Neural cell (in vitro differentiated cells): ENCODE measurements around the gene CNTN4. TPM values are rescaled to one million over a fixed set of nuclear protein-coding genes. Genes with fewer than 3 reads are reported as not detected.
A peak's percentile ranks its signal among the peaks of the same experiment; 100 is the strongest.

Source experiments
- H2AFZ ChIP-seq: fragments of 200-600, 300-800 bp; sonication (generic), shearing (Covaris generic); 2 replicates; pipeline ENCODE4 v1.6.0; 2014; ENCODE audit warnings: low read depth, mild to moderate bottlenecking, antibody characterized with exemption, low read length, moderate library complexity
- H3F3A ChIP-seq: fragments of 200-600 bp; shearing (Covaris generic); 2 replicates; pipeline ENCODE4 v1.6.1; 2016; ENCODE audit warnings: mild to moderate bottlenecking, moderate library complexity, mixed read lengths, antibody characterized with exemption, low read length; ENCODE audit not compliant: insufficient read depth, poor library complexity, severe bottlenecking
- H3K27ac ChIP-seq: fragments of 200-600, 300-800 bp; sonication (generic), shearing (Covaris generic); 2 replicates; pipeline ENCODE4 v1.5.1; 2014; ENCODE audit warnings: mild to moderate bottlenecking, low read length, moderate library complexity
- H3K27me3 ChIP-seq: fragments of 300-800, 200-600 bp; sonication (generic), shearing (Covaris generic); 2 replicates; pipeline ENCODE4 v1.6.0; 2014; ENCODE audit warnings: mild to moderate bottlenecking, low read depth, low read length, moderate library complexity; ENCODE audit not compliant: insufficient read depth
- H3K36me3 ChIP-seq: fragments of 300-800, 200-600 bp; sonication (generic), shearing (Covaris generic); 2 replicates; pipeline ENCODE4 v1.5.1; 2014; ENCODE audit warnings: mild to moderate bottlenecking, antibody characterized with exemption, low read length, moderate library complexity; ENCODE audit not compliant: insufficient read depth
- H3K4me2 ChIP-seq: fragments of 300-800, 200-600 bp; sonication (generic), shearing (Covaris generic); 2 replicates; pipeline ENCODE4 v1.6.0; 2014; ENCODE audit warnings: mild to moderate bottlenecking, low read length
- H3K4me3 ChIP-seq: fragments of 300-800, 200-600 bp; sonication (generic), shearing (Covaris generic); 2 replicates; pipeline ENCODE4 v1.5.1; 2014; ENCODE audit warnings: mild to moderate bottlenecking, low read length, moderate library complexity
- H3K79me2 ChIP-seq: fragments of 200-600 bp; shearing (Covaris generic); replicated peaks from 2 replicates; pipeline ENCODE4 v1.6.0; 2014; ENCODE audit warnings: mild to moderate bottlenecking, low read length, moderate library complexity; ENCODE audit not compliant: insufficient read depth
- H3K9ac ChIP-seq: fragments of 300-800, 200-600 bp; sonication (generic), shearing (Covaris generic); 2 replicates; pipeline ENCODE4 v1.6.1; 2016; ENCODE audit warnings: mild to moderate bottlenecking, low read length, mixed read lengths
- H3K9me2 ChIP-seq: fragments of 200-600 bp; shearing (Covaris generic); 2 replicates; pipeline ENCODE4 v1.6.1; 2016; ENCODE audit warnings: mild to moderate bottlenecking, low read length, mixed read lengths; ENCODE audit not compliant: insufficient read depth
- H3K9me3 ChIP-seq: fragments of 200-600, 300-800 bp; sonication (generic), shearing (Covaris generic); 2 replicates; pipeline ENCODE4 v1.6.1; 2016; ENCODE audit warnings: mild to moderate bottlenecking, mixed run types, low read length, moderate library complexity, mixed read lengths
- H4K20me1 ChIP-seq: fragments of 200-600 bp; shearing (Covaris generic); 2 replicates; pipeline ENCODE4 v1.6.1; 2016; ENCODE audit warnings: mild to moderate bottlenecking, mixed run types; ENCODE audit not compliant: insufficient read depth
- EP300 ChIP-seq: fragments of 450-650 bp; conservative IDR thresholded peaks from 2 replicates; pipeline ENCODE4 v1.6.1; 2014; ENCODE audit warnings: antibody characterized with exemption, mild to moderate bottlenecking, moderate library complexity; ENCODE audit not compliant: poor library complexity, severe bottlenecking
- EZH2 ChIP-seq: fragments of 200-600, 300-800 bp; shearing (Covaris generic), sonication (generic); IDR thresholded peaks from 2 replicates; pipeline ENCODE4 v1.6.1; 2014; ENCODE audit warnings: antibody characterized with exemption, low read length, borderline replicate concordance, mild to moderate bottlenecking; ENCODE audit not compliant: insufficient read depth, poor library complexity, severe bottlenecking
- MXI1 ChIP-seq: fragments of 450-650 bp; conservative IDR thresholded peaks from 2 replicates; pipeline ENCODE4 v1.6.1; 2014; ENCODE audit warnings: antibody characterized with exemption, mild to moderate bottlenecking; ENCODE audit not compliant: poor library complexity, severe bottlenecking
- POLR2AphosphoS5 ChIP-seq: IDR thresholded peaks from 2 replicates; pipeline ENCODE4 v1.6.1; 2012
- RAD21 ChIP-seq: fragments of 450-650 bp; conservative IDR thresholded peaks from 2 replicates; pipeline ENCODE4 v1.6.1; 2014; ENCODE audit warnings: antibody characterized with exemption, mild to moderate bottlenecking, moderate library complexity
- SMC3 ChIP-seq: fragments of 450-650 bp; conservative IDR thresholded peaks from 2 replicates; pipeline ENCODE4 v1.6.1; 2014; ENCODE audit warnings: antibody characterized with exemption, mild to moderate bottlenecking, moderate library complexity; ENCODE audit not compliant: poor library complexity
- TAF1 ChIP-seq: IDR thresholded peaks from 2 replicates; pipeline ENCODE4 v1.6.1; 2012; ENCODE audit warnings: low read depth
- polyA minus RNA-seq: library from RNA; depleted of rRNA, polyadenylated mRNA; stranded (reverse); fragments of >200 nt; gene quantifications from 2 replicates; pipeline ENCODE4 v1.2.3, GENCODE V29; 2014
- polyA plus RNA-seq: library from polyadenylated mRNA; depleted of rRNA; stranded (reverse); fragments of >200 nt; gene quantifications from 2 replicates; pipeline ENCODE4 v1.2.3, GENCODE V29; 2014
- TF ChIP-seq, protein P1 (sequence below): IDR thresholded peaks from 2 replicates; pipeline ENCODE4 v1.6.1; 2012; ENCODE audit warnings: borderline replicate concordance
- TF ChIP-seq, protein P2 (sequence below): fragments of 450-650 bp; IDR thresholded peaks from 2 replicates; pipeline ENCODE4 v1.5.1; 2014; ENCODE audit warnings: antibody characterized with exemption, mild to moderate bottlenecking, moderate library complexity; ENCODE audit not compliant: poor library complexity, severe bottlenecking

CNTN4 gene
- 10.6 and 13.9 TPM in 2 replicates for polyA plus RNA-seq
- polyA minus RNA-seq = 23.6 and 24.1 TPM in 2 replicates

DNA sequence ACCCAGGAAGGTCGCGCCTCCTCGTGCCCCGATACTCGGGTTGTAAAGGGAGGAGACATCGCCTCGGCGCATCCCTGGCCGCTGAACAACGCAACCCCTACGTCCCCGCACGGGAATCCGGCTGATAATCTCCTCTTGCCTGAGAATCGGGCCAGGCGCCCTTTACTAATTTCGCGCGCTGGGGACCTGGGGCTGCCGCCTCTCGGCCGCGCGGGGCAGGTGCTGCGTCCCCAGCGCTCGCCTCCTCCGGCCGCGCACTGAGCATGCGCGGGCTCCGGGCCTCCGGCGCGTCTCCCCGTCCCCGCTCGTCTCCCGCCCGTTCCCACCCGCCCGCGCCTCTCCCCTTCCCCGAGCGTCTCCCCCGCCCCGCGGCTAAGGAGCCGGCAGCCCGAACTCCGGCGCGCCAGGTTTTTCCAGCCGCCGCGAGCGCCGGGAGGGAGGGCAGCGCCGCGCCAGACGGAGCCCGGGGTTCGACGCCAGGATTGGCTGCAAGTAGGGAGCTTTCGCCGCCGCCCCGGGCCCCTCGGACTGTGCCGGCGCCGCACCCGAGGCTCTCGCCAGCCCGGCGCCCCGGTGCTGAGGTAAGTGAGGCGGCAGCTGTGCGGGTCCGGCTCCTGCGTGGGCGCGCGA lies at the start of gene CNTN4:
Gene CNTN4, plus strand, starts transcription at position 469 of the 630 bp plus-strand sequence.
- TF ChIP-seq MXI1 = peak; percentile 64
- no peak for TF ChIP-seq EP300
- TF ChIP-seq, protein P1, sequence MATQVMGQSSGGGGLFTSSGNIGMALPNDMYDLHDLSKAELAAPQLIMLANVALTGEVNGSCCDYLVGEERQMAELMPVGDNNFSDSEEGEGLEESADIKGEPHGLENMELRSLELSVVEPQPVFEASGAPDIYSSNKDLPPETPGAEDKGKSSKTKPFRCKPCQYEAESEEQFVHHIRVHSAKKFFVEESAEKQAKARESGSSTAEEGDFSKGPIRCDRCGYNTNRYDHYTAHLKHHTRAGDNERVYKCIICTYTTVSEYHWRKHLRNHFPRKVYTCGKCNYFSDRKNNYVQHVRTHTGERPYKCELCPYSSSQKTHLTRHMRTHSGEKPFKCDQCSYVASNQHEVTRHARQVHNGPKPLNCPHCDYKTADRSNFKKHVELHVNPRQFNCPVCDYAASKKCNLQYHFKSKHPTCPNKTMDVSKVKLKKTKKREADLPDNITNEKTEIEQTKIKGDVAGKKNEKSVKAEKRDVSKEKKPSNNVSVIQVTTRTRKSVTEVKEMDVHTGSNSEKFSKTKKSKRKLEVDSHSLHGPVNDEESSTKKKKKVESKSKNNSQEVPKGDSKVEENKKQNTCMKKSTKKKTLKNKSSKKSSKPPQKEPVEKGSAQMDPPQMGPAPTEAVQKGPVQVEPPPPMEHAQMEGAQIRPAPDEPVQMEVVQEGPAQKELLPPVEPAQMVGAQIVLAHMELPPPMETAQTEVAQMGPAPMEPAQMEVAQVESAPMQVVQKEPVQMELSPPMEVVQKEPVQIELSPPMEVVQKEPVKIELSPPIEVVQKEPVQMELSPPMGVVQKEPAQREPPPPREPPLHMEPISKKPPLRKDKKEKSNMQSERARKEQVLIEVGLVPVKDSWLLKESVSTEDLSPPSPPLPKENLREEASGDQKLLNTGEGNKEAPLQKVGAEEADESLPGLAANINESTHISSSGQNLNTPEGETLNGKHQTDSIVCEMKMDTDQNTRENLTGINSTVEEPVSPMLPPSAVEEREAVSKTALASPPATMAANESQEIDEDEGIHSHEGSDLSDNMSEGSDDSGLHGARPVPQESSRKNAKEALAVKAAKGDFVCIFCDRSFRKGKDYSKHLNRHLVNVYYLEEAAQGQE = peak; percentile 30
- TF ChIP-seq, protein P2, sequence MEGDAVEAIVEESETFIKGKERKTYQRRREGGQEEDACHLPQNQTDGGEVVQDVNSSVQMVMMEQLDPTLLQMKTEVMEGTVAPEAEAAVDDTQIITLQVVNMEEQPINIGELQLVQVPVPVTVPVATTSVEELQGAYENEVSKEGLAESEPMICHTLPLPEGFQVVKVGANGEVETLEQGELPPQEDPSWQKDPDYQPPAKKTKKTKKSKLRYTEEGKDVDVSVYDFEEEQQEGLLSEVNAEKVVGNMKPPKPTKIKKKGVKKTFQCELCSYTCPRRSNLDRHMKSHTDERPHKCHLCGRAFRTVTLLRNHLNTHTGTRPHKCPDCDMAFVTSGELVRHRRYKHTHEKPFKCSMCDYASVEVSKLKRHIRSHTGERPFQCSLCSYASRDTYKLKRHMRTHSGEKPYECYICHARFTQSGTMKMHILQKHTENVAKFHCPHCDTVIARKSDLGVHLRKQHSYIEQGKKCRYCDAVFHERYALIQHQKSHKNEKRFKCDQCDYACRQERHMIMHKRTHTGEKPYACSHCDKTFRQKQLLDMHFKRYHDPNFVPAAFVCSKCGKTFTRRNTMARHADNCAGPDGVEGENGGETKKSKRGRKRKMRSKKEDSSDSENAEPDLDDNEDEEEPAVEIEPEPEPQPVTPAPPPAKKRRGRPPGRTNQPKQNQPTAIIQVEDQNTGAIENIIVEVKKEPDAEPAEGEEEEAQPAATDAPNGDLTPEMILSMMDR = peak; percentile 62
- TF ChIP-seq TAF1 = no peak
- TF ChIP-seq EZH2 = no peak
- TF ChIP-seq RAD21 = peak; percentile 63
- peak; percentile 74 for TF ChIP-seq SMC3
- no peak for TF ChIP-seq POLR2AphosphoS5
- H3K27me3 ChIP-seq = peaks cover 41% of the 10 kb centered on the region
- H3F3A ChIP-seq = peaks cover 2% of the 10 kb centered on the region
- H4K20me1 ChIP-seq = no peaks in the 10 kb centered on the region
- no peaks in the 10 kb centered on the region for H3K36me3 ChIP-seq
- H3K9ac ChIP-seq = peak within 1 kb of the TSS; percentile 62
- H3K9me2 ChIP-seq = no peaks in the 10 kb centered on the region
- peak within 1 kb of the TSS; percentile 58 for H2AFZ ChIP-seq
- H3K4me3 ChIP-seq = peak within 1 kb of the TSS; percentile 79
- peaks cover 3% of the 10 kb centered on the region for H3K79me2 ChIP-seq
- H3K4me2 ChIP-seq = peak within 1 kb of the TSS; percentile 29
- no peaks in the 10 kb centered on the region for H3K9me3 ChIP-seq
- no peak within 1 kb of the TSS for H3K27ac ChIP-seq

DNA sequence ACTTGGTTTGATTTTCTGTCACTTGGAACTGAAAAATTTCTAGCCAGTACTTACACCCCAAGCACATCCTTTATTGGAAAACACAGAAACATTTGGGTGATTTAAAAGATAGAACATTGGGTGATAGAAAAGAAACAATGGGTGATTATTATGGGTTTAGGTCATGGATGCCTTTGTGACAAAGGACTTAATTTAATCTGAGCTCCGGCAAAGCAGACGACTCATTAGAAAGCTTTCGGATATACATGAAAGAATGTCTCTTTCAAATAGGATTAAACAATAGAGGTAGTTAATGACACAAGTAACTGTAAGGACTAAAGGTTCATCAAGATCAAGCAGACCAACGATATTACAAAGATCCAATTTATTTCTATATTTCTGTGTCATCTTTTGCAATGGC lies 37.3 kb upstream of the CNTN4 start:
- H3K79me2 ChIP-seq = no peaks in the 10 kb centered on the region
- TF ChIP-seq EZH2 (no peak), TAF1 (no peak), MXI1 (no peak), EP300 (no peak), POLR2AphosphoS5 (no peak), SMC3 (no peak)
- TF ChIP-seq, protein P1 = no peak
- TF ChIP-seq, protein P2 = no peak
- no peak overlapping the region for H3K27ac ChIP-seq
- no peaks in the 10 kb centered on the region for H3K9me3 ChIP-seq
- H3K4me2 ChIP-seq = no peak overlapping the region
- no peaks in the 10 kb centered on the region for H3K27me3 ChIP-seq
- H4K20me1 ChIP-seq = no peaks in the 10 kb centered on the region
- H3K4me3 ChIP-seq = no peak overlapping the region
- H3F3A ChIP-seq = no peaks in the 10 kb centered on the region
- H3K36me3 ChIP-seq = no peaks in the 10 kb centered on the region
- H3K9me2 ChIP-seq = no peaks in the 10 kb centered on the region
- no peak overlapping the region for H3K9ac ChIP-seq
- no peak overlapping the region for H2AFZ ChIP-seq
